ENCODE measurements around the gene RAPGEF2.
"Not testable (repeated sequence)": the region's sequence is repeated elsewhere in the genome, so short reads cannot be mapped to it uniquely, and the experiment has no call there.

DNA sequence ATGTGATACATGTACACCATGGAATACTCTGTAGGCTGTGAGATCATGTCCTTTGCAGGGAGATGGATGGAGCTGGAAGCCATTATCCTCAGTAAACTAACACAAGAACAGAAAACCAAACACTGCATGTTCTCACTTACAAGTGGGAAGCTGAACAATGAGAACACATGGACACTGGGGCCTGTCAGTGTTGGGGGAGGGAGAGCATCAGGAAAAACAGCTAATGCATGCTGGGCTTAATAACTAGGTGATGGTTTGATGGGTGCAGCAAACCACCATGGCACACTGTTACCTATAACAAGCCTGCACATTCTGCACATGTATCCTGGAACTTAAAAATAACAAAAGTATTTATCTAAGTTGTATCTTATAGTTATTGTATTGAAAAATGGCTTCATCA, 13.8 kb downstream of the RAPGEF2 start:
- TF ChIP-seq CTCF (tag by site-specific recombination; IDR thresholded peaks at IDR 0.05); MZF1 (tag by site-specific recombination; IDR thresholded peaks at IDR 0.05; ENCODE audit: borderline replicate concordance): not testable (repeated sequence)

Measured in HEK293 (cell line).